ENCODE results near the gene MYL3.

DNA sequence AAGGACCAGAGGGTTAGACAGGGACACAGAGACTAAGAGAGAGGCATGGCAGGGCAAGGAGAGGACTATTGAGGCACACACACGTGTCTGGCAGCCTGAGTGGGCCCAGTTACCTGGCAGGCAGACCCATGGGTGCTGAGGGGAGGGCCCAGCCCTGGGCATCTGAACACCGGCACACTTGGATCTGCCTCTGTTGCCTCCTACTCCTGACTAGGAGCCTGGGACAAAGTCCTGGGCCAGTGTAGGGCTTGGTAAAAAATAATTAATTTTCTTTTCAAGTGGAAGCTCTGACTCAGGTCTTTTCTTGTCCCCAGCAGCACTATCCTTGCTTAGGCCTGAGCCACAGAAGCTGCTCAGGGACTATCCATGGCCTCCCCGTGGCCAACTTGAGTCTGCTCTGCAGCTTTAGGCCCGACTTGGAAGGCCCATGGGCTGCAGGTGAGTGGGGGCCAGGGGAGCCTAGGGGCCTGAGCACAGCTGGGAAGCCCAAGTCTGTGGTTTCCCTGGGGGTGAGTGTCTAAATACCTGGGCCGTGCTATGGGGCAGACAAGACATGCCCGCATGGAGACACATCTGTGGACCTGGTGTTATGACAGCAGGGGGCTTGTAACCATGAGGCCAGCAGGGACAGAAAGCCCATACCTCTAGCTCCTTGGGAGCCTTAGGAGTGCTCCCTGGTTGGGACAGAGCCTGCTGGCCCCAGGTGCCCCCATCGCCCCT is 14.3 kb upstream of the MYL3 start, which contains the start of gene PTH1R:
- TF ChIP-seq, protein P1, sequence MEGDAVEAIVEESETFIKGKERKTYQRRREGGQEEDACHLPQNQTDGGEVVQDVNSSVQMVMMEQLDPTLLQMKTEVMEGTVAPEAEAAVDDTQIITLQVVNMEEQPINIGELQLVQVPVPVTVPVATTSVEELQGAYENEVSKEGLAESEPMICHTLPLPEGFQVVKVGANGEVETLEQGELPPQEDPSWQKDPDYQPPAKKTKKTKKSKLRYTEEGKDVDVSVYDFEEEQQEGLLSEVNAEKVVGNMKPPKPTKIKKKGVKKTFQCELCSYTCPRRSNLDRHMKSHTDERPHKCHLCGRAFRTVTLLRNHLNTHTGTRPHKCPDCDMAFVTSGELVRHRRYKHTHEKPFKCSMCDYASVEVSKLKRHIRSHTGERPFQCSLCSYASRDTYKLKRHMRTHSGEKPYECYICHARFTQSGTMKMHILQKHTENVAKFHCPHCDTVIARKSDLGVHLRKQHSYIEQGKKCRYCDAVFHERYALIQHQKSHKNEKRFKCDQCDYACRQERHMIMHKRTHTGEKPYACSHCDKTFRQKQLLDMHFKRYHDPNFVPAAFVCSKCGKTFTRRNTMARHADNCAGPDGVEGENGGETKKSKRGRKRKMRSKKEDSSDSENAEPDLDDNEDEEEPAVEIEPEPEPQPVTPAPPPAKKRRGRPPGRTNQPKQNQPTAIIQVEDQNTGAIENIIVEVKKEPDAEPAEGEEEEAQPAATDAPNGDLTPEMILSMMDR (IDR thresholded peaks at IDR 0.05; ENCODE audit: low read length), result no peak
- no peak for TF ChIP-seq EZH2 (optimal IDR thresholded peaks at IDR 0.05; ENCODE audit: low read depth, low read length)
